A673 (cell line): ENCODE results near the gene RANBP3.

Experiments used
- CTCF ChIP-seq: fragments of 300-800, 200-600 bp; sonication (generic); conservative IDR thresholded peaks from 2 replicates; pipeline ENCODE4 v1.5.1; 2017; ENCODE audit warnings: low read depth, mild to moderate bottlenecking, antibody characterized with exemption, low read length, moderate library complexity, mixed read lengths
- EZH2 ChIP-seq: fragments of 200-600 bp; sonication (generic); IDR thresholded peaks from 2 replicates; pipeline ENCODE4 v1.6.1; 2017; ENCODE audit warnings: borderline replicate concordance, low read depth, mild to moderate bottlenecking, mixed read lengths, antibody characterized with exemption, low read length; ENCODE audit not compliant: poor library complexity, severe bottlenecking

GRCh38 chr19:5953680-5954213, 24.2 kb downstream of the RANBP3 start:
- TF ChIP-seq CTCF (no peak), EZH2 (no peak)
